Omental fat pad (tissue), 4 donors: ENCODE data around the gene ARHGAP10. TPM values are rescaled to one million over a fixed set of nuclear protein-coding genes. Genes with fewer than 3 reads are reported as not detected.

Experiments used
- ATAC-seq: fragments of 150-250 bp; one replicate; pipeline ENCODE4 v1.9.1; 2016; ENCODE audit warnings: mild to moderate bottlenecking, moderate library complexity; ENCODE audit not compliant: low FRiP score
- DNase-seq: peaks from one replicate; pipeline ENCODE4 v3.0.0-alpha.2; 2019; ENCODE audit warnings: low spot score
- CTCF ChIP-seq, 3 donors: fragments of 450-650 bp; IDR thresholded peaks; one replicate each; pipeline ENCODE4 v1.5.1; 2016 to 2017; ENCODE audit warnings: antibody characterized with exemption in 3 of 3, mild to moderate bottlenecking in 3 of 3, moderate library complexity in 2 of 3
- total RNA-seq, 4 donors: library from RNA; depleted of rRNA; stranded (reverse); fragments of >200 nt; gene quantifications; one replicate each; pipeline ENCODE4 v1.1.0, GENCODE V29; 2016

ARHGAP10 gene
- total RNA-seq, 4 donors from 2014 or later: 48.7 to 96.2 (median 57.0) TPM

GRCh38 chr4:147717878-147718277 is 14.0 kb upstream of the ARHGAP10 start:
- no peak for ATAC-seq
- DNase-seq: no peak
- TF ChIP-seq CTCF (IDR thresholded peaks at IDR 0.05): no peak

DNA sequence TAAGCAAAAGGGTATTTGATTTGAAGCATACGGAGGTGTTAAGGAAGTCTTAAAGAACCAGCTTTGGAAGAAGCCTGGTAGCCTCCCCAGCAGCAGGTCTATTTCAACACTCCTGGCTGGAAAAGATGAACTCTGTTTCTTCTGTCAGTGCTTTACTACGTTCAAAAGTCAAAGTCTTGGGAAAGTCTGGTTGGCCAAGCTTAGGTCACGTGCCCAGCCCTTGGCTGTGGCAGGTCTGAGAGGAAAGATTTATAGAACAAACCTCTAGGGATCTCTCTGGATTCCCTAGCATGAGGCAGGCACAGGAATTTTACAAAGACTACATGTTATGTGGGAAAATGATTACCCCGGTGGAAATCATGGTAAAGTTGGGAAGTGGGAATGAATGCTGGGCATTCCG is 8.6 kb upstream of the ARHGAP10 start:
- peak; percentile 86 for ATAC-seq
- no peak for DNase-seq
- TF ChIP-seq CTCF (IDR thresholded peaks at IDR 0.05): no peak

DNA sequence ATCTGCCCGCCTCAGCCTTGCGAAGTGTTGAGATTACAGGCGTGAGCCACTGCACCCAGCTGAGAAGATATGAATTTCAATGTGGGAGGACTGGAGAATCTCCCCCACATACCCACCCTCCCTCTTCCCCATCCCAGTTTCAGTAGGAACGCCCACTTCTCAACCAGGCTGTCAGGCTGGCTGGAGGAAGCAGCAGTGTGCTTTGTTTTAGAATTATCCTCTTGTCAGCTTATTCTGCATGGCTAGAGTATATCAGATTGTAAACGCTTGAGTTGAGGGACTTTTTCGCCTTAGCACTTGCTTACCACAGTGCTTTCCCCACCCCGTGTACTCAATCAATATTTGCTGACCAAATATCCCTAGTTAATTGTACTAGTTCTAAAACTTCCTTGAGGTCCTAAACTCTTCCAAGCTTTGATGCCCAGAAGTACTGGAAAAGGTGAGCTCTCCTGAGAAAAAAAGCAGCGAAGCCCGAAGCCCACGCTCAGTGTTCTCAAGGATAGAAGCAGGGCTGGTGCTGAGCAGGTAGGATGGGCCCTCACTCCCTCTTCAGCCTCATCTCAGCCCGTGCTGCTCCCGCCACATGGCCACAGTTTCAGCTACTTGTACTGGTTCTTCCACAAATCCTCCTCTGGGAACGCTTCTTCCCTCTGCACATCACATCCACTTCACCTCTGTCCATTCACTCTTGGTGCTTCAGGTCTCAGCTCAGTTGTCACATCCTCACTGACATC is 7.3 kb upstream of the ARHGAP10 start:
- no peak for ATAC-seq
- TF ChIP-seq CTCF (IDR thresholded peaks at IDR 0.05): no peak

GRCh38 chr4:147725673-147726072 is 6.2 kb upstream of the ARHGAP10 start:
- ATAC-seq (no peak), DNase-seq (no peak)
- TF ChIP-seq CTCF (IDR thresholded peaks at IDR 0.05): no peak

More for the DNA sequence above, 7.3 kb upstream of the ARHGAP10 start:
- DNase-seq: no peak

DNA sequence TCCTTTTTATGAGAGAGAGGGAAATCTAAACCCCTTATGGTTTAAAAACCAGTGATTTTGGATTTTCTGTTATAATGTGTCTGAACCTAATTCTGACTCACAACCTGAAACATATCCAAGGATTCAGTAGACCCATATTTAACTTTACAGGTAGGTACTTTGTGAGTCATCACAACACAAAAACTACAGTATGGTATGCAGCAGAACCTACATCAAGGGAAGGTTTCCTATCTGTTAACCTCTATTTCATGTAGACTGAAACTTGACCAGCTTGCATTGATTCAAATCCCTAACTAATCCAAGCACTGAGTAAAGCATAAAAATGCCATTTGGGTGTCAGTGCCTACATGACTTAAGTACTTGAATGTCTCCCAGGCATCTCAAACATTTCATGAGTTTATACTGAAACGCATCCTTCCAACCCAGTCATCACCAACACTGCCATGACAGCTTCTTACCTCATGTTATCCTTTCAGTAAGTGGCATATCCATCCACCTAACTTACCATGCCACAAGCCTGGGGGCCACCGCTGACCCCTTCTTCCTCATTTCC is 4.3 kb upstream of the ARHGAP10 start:
- ATAC-seq (no peak), DNase-seq (no peak)
- no peak for TF ChIP-seq CTCF (IDR thresholded peaks at IDR 0.05)

DNA sequence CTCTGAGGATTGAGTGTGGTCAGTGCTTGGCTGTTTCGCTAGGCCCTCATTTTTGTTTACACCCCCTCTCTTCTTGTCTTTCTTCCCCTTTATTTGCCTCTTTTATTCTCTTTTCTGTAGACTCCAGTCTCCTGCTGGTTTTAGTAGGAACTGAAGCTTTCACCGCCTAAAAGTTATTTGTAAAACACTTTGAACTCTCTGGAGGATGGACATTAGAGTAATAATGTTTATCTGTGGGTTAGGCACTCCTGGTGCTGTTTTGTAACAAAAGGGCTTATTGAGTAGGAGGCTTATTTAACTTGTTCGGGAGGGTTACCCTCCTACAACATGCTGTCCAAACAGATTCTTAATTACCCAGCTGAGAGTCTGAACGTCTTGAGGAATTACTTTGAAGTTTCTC is 1.6 kb upstream of the ARHGAP10 start:
- no peak for ATAC-seq
- no peak for DNase-seq
- no peak for TF ChIP-seq CTCF (IDR thresholded peaks at IDR 0.05)
